Panc1 (cell line): ENCODE data around the gene NAXE.

Experiments
- POLR2AphosphoS5 ChIP-seq: IDR thresholded peaks from 2 replicates; pipeline ENCODE4 v1.6.1; 2012; ENCODE audit warnings: mild to moderate bottlenecking, low read depth, low read length, moderate library complexity
- SIN3A ChIP-seq: IDR thresholded peaks from 2 replicates; pipeline ENCODE4 v1.6.1; 2012; ENCODE audit warnings: low read depth, mild to moderate bottlenecking, low read length, moderate library complexity, borderline replicate concordance; ENCODE audit not compliant: insufficient read depth
- TCF7L2 ChIP-seq: IDR thresholded peaks from 2 replicates; pipeline ENCODE4 v1.6.1; 2011; ENCODE audit warnings: mild to moderate bottlenecking, low read depth, low read length, inconsistent platforms
- TF ChIP-seq, protein P1 (sequence below): fragments of 450-650 bp; IDR thresholded peaks from 2 replicates; pipeline ENCODE4 v1.5.1; 2017; ENCODE audit warnings: mild to moderate bottlenecking
- TF ChIP-seq, protein P2 (sequence below), 2 experiments: IDR thresholded peaks; 2 replicates each; pipeline ENCODE4 v1.6.1; 2011 to 2012; ENCODE audit warnings: low read depth in 2 of 2, control low read depth in 1 of 2, low read length in 1 of 2, mild to moderate bottlenecking in 1 of 2, moderate library complexity in 1 of 2; ENCODE audit not compliant: insufficient read depth in 1 of 2

DNA sequence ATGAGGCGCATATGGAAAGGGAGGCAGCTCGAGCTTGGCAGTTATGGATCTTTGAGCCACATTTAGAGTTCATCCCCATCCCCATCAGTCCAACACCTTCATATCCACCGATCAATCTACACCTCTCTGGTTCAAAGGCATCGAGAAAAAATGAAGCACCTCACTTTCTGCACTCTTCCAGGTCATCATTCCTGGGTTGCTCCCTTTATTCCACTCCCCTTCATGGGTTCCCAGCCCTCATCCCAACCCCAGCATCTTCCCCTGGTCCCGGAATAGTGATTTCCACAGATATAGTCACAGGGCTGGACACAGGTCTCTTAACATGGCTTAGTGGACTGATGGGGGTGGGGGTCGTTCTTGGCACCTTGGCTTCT is 28.0 kb downstream of the NAXE start:
- TF ChIP-seq, protein P1, sequence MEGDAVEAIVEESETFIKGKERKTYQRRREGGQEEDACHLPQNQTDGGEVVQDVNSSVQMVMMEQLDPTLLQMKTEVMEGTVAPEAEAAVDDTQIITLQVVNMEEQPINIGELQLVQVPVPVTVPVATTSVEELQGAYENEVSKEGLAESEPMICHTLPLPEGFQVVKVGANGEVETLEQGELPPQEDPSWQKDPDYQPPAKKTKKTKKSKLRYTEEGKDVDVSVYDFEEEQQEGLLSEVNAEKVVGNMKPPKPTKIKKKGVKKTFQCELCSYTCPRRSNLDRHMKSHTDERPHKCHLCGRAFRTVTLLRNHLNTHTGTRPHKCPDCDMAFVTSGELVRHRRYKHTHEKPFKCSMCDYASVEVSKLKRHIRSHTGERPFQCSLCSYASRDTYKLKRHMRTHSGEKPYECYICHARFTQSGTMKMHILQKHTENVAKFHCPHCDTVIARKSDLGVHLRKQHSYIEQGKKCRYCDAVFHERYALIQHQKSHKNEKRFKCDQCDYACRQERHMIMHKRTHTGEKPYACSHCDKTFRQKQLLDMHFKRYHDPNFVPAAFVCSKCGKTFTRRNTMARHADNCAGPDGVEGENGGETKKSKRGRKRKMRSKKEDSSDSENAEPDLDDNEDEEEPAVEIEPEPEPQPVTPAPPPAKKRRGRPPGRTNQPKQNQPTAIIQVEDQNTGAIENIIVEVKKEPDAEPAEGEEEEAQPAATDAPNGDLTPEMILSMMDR: peak; percentile 35
- TF ChIP-seq POLR2AphosphoS5 (no peak), SIN3A (no peak), TCF7L2 (no peak)
- TF ChIP-seq, protein P2, sequence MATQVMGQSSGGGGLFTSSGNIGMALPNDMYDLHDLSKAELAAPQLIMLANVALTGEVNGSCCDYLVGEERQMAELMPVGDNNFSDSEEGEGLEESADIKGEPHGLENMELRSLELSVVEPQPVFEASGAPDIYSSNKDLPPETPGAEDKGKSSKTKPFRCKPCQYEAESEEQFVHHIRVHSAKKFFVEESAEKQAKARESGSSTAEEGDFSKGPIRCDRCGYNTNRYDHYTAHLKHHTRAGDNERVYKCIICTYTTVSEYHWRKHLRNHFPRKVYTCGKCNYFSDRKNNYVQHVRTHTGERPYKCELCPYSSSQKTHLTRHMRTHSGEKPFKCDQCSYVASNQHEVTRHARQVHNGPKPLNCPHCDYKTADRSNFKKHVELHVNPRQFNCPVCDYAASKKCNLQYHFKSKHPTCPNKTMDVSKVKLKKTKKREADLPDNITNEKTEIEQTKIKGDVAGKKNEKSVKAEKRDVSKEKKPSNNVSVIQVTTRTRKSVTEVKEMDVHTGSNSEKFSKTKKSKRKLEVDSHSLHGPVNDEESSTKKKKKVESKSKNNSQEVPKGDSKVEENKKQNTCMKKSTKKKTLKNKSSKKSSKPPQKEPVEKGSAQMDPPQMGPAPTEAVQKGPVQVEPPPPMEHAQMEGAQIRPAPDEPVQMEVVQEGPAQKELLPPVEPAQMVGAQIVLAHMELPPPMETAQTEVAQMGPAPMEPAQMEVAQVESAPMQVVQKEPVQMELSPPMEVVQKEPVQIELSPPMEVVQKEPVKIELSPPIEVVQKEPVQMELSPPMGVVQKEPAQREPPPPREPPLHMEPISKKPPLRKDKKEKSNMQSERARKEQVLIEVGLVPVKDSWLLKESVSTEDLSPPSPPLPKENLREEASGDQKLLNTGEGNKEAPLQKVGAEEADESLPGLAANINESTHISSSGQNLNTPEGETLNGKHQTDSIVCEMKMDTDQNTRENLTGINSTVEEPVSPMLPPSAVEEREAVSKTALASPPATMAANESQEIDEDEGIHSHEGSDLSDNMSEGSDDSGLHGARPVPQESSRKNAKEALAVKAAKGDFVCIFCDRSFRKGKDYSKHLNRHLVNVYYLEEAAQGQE (IDR thresholded peaks at IDR 0.05; ENCODE audit: insufficient read depth in 1 of 2, low read depth in 2 of 2, low read length in 1 of 2): no peak
